Stimulated activated CD4-positive, alpha-beta T cell treated with anti-CD3 and anti-CD28 coated beads, Interleukin-1b, Interleukin-23, amount 100 ng/mL, for 24 hours (primary cell): Measurements from ENCODE around the gene TTLL11.

Source experiments
- DNase-seq, 4 experiments: peaks; one replicate each; pipeline ENCODE4 v3.0.0-alpha.2; 2020; ENCODE audit warnings: low read depth in 4 of 4, low spot score in 1 of 4

The TTLL11 gene

GRCh38 chr9:121778252-121779225, 314.6 kb downstream of the TTLL11 start:
- no peak for DNase-seq

- DNase-seq, result no peak
These were observed 316.1 kb downstream of the TTLL11 start for GRCh38 chr9:121776739-121777637.

GRCh38 chr9:121776001-121776738, 316.9 kb downstream of the TTLL11 start:
- DNase-seq, result no peak

- DNase-seq, result no peak
These were observed 318.1 kb downstream of the TTLL11 start for GRCh38 chr9:121774715-121775613.

- DNase-seq, result no peak
These were observed 319.0 kb downstream of the TTLL11 start for GRCh38 chr9:121773954-121774714.

GRCh38 chr9:121773286-121773953, 319.7 kb downstream of the TTLL11 start:
- DNase-seq, result no peak

- DNase-seq, result no peak
These were observed 320.4 kb downstream of the TTLL11 start for GRCh38 chr9:121772600-121773285.
